Thoracic aorta endothelial cell (primary cell): ENCODE data around the gene PROSER1. TPM values are rescaled to one million over a fixed set of nuclear protein-coding genes. Genes with fewer than 3 reads are reported as not detected.

Source experiments
- total RNA-seq: library from RNA; depleted of rRNA; stranded (reverse); fragments of >200 nt; gene quantifications from 2 replicates; pipeline ENCODE4 v1.2.3, GENCODE V29; 2012

Gene PROSER1
- 31.3 and 32.7 TPM in 2 replicates for total RNA-seq

GRCh38 chr13:39037880-39038568 is at the start of gene PROSER1, which contains the start of gene NHLRC3:
Gene PROSER1 (minus strand): TSS chr13:39038089. CDS start chr13:39037242, 847 bp downstream.
Gene NHLRC3 (plus strand): TSS chr13:39038456. CDS start chr13:39038640, 184 bp downstream.

GRCh38 chr13:38990693-38991092 is 47.2 kb downstream of the PROSER1 start, which contains the start of gene STOML3:
Gene STOML3 (minus strand): TSS chr13:38990831. CDS start chr13:38990721, 110 bp downstream.

Other genes with a start within 250 kb of the PROSER1 start
- gene STOML3, start 47.3 kb downstream of the PROSER1 start, total RNA-seq, result not detected in 2 replicates
- 10.4 and 13.4 TPM in 2 replicates for gene NHLRC3, start 367 bp upstream of the PROSER1 start, total RNA-seq